ENCODE results near the gene CCDC92B.

DNA sequence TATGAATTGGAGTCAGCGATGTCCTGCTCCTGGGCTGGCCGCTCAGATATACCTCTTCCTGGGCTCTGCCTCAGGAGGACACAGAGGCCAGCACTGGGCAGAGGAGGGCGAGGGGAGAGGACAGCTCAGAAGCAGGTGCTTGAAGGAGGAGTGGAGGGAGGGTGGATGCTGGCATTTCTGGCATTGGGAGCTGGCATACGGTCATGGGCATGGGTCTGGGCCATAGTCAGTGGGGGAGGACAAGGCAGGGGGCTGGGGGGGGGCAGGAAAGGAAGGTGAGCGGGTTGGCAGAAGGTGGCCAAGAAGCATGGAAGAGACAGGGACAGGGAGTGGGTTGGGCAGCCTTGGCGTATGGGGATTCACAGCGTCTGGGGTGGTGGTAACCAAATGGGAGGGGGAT is 30.1 kb upstream of the CCDC92B start:
- TF ChIP-seq CSDC2 (CRISPR knock-in tag; IDR thresholded peaks at IDR 0.05) = no peak
- no peak for TF ChIP-seq CSRNP3 (CRISPR knock-in tag; IDR thresholded peaks at IDR 0.05)
- TF ChIP-seq ZNF70 (CRISPR knock-in tag; IDR thresholded peaks at IDR 0.05) = no peak
- no peak for TF ChIP-seq RARB (CRISPR knock-in tag; IDR thresholded peaks at IDR 0.05)
- TF ChIP-seq, protein P1, sequence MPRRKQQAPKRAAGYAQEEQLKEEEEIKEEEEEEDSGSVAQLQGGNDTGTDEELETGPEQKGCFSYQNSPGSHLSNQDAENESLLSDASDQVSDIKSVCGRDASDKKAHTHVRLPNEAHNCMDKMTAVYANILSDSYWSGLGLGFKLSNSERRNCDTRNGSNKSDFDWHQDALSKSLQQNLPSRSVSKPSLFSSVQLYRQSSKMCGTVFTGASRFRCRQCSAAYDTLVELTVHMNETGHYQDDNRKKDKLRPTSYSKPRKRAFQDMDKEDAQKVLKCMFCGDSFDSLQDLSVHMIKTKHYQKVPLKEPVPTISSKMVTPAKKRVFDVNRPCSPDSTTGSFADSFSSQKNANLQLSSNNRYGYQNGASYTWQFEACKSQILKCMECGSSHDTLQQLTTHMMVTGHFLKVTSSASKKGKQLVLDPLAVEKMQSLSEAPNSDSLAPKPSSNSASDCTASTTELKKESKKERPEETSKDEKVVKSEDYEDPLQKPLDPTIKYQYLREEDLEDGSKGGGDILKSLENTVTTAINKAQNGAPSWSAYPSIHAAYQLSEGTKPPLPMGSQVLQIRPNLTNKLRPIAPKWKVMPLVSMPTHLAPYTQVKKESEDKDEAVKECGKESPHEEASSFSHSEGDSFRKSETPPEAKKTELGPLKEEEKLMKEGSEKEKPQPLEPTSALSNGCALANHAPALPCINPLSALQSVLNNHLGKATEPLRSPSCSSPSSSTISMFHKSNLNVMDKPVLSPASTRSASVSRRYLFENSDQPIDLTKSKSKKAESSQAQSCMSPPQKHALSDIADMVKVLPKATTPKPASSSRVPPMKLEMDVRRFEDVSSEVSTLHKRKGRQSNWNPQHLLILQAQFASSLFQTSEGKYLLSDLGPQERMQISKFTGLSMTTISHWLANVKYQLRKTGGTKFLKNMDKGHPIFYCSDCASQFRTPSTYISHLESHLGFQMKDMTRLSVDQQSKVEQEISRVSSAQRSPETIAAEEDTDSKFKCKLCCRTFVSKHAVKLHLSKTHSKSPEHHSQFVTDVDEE (CRISPR knock-in tag; IDR thresholded peaks at IDR 0.05) = no peak
- TF ChIP-seq OSR1 (CRISPR knock-in tag; IDR thresholded peaks at IDR 0.05) = no peak
- no peak for TF ChIP-seq PPARA (CRISPR knock-in tag; IDR thresholded peaks at IDR 0.05; ENCODE audit: borderline replicate concordance)
- TF ChIP-seq ZC3H10 (CRISPR knock-in tag; IDR thresholded peaks at IDR 0.05) = no peak
- TF ChIP-seq, protein P2, sequence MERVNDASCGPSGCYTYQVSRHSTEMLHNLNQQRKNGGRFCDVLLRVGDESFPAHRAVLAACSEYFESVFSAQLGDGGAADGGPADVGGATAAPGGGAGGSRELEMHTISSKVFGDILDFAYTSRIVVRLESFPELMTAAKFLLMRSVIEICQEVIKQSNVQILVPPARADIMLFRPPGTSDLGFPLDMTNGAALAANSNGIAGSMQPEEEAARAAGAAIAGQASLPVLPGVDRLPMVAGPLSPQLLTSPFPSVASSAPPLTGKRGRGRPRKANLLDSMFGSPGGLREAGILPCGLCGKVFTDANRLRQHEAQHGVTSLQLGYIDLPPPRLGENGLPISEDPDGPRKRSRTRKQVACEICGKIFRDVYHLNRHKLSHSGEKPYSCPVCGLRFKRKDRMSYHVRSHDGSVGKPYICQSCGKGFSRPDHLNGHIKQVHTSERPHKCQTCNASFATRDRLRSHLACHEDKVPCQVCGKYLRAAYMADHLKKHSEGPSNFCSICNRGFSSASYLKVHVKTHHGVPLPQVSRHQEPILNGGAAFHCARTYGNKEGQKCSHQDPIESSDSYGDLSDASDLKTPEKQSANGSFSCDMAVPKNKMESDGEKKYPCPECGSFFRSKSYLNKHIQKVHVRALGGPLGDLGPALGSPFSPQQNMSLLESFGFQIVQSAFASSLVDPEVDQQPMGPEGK (CRISPR knock-in tag; IDR thresholded peaks at IDR 0.05; ENCODE audit: borderline replicate concordance) = no peak
- no peak for TF ChIP-seq ISL1 (CRISPR knock-in tag; IDR thresholded peaks at IDR 0.05)
- TF ChIP-seq TCF4 (CRISPR knock-in tag; IDR thresholded peaks at IDR 0.05; ENCODE audit: borderline replicate concordance) = no peak
- TF ChIP-seq CREB5 (CRISPR knock-in tag; IDR thresholded peaks at IDR 0.05; ENCODE audit: low read depth) = no peak

All from SK-N-SH treated with all-trans-retinoic acid at 6 μM for 48 hours (cell line).